H1 (cell line): ENCODE data around the gene TPD52L2. TPM values are rescaled to one million over a fixed set of nuclear protein-coding genes. Genes with fewer than 3 reads are reported as not detected.

Source experiments
- CTCF ChIA-PET: fragments of 300-600 bp; sonication (Branson Sonifier 250); formaldehyde crosslinking; loops from one replicate; lab custom pipeline; 2021; ENCODE audit not compliant: partially characterized antibody; lab: Charles Lee
- POLR2A ChIA-PET: fragments of 300-600 bp; sonication (Branson Sonifier 250); formaldehyde crosslinking; loops from one replicate; lab custom pipeline; 2021; ENCODE audit warnings: inconsistent platforms; ENCODE audit not compliant: partially characterized antibody; lab: Charles Lee
- DNase-seq, 2 experiments: peaks; one replicate each; pipeline versions ENCODE4 v3.0.0 to v3.0.0-alpha.2; 2010 to 2022; ENCODE audit warnings: low spot score in 2 of 2, low read depth in 1 of 2, mixed read lengths in 1 of 2
- FAIRE-seq: peaks from 2 replicates; lab custom pipeline; 2011; peaks lifted over from hg19 to GRCh38; lab: Jason Lieb, UNC
- H2AFZ ChIP-seq: 2 replicates; pipeline ENCODE4 v1.8.1; 2012; ENCODE audit warnings: low read length, inconsistent platforms
- H2AK5ac ChIP-seq: 2 replicates; pipeline ENCODE4 v1.6.1; 2013; ENCODE audit warnings: low read depth, low read length
- H2BK120ac ChIP-seq: replicated peaks from 2 replicates; pipeline ENCODE3; 2013; ENCODE audit warnings: low read depth, low read length, inconsistent platforms
- H2BK12ac ChIP-seq: 2 replicates; pipeline ENCODE4 v1.6.1; 2013; ENCODE audit warnings: low read depth, low read length
- H2BK15ac ChIP-seq: 2 replicates; pipeline ENCODE4 v1.6.1; 2013; ENCODE audit warnings: low read length
- H2BK20ac ChIP-seq: 2 replicates; pipeline ENCODE4 v1.6.1; 2013; ENCODE audit warnings: low read length
- H2BK5ac ChIP-seq: 2 replicates; pipeline ENCODE4 v1.6.1; 2013; ENCODE audit warnings: low read depth, low read length
- H3K14ac ChIP-seq: 2 replicates; pipeline ENCODE4 v1.6.1; 2013; ENCODE audit warnings: inconsistent platforms; ENCODE audit not compliant: insufficient read length
- H3K18ac ChIP-seq: 2 replicates; pipeline ENCODE4 v1.6.1; 2013; ENCODE audit warnings: low read length; ENCODE audit errors: extremely low read depth
- H3K23ac ChIP-seq: 2 replicates; pipeline ENCODE4 v1.6.1; 2013; ENCODE audit warnings: inconsistent platforms; ENCODE audit not compliant: insufficient read length
- H3K23me2 ChIP-seq: 2 replicates; pipeline ENCODE4 v1.6.1; 2013; ENCODE audit warnings: low read depth, low read length
- H3K27ac ChIP-seq: 2 replicates; pipeline ENCODE4 v1.6.1; 2011; ENCODE audit warnings: low read depth, low read length, inconsistent platforms
- H3K27me3 ChIP-seq, 4 experiments: replicated peaks in 1 of 4; 1 replicate in 1 of 4; 2 replicates in 3 of 4; pipeline versions ENCODE4 v1.6.1 to v1.8.1; 2011 to 2013; ENCODE audit warnings: low read length in 3 of 4, mild to moderate bottlenecking in 3 of 4, inconsistent platforms in 2 of 4, mixed read lengths in 2 of 4, moderate library complexity in 1 of 4; ENCODE audit not compliant: control insufficient read depth in 3 of 4, insufficient read depth in 3 of 4; ENCODE audit errors: extremely low read depth in 1 of 4
- H3K36me3 ChIP-seq, 4 experiments: 2 replicates each; pipeline versions ENCODE4 v1.6.1 to v1.8.1; 2011 to 2013; ENCODE audit warnings: mild to moderate bottlenecking in 4 of 4, low read length in 3 of 4, moderate library complexity in 2 of 4, control low read depth in 1 of 4, inconsistent platforms in 1 of 4; ENCODE audit not compliant: insufficient read depth in 4 of 4, control insufficient read depth in 2 of 4
- H3K4ac ChIP-seq: replicated peaks from 2 replicates; pipeline ENCODE3; 2013; ENCODE audit warnings: low read length, low read depth, mixed read lengths, inconsistent platforms; ENCODE audit not compliant: insufficient read length
- H3K4me1 ChIP-seq, 4 experiments: replicated peaks in 1 of 4; 1 replicate in 1 of 4; 2 replicates in 3 of 4; pipeline versions ENCODE4 v1.6.1 to v1.8.1; 2011 to 2013; ENCODE audit warnings: low read length in 3 of 4, inconsistent platforms in 2 of 4, mixed read lengths in 1 of 4; ENCODE audit not compliant: insufficient read depth in 4 of 4, control insufficient read depth in 3 of 4
- H3K4me2 ChIP-seq, 2 experiments: 2 replicates each; pipeline versions ENCODE4 v1.6.1 to v1.8.1; 2011 to 2013; ENCODE audit warnings: low read depth in 2 of 2, low read length in 2 of 2, control low read depth in 1 of 2, inconsistent platforms in 1 of 2, mild to moderate bottlenecking in 1 of 2; ENCODE audit not compliant: insufficient read depth in 1 of 2
- H3K4me3 ChIP-seq, 4 experiments: fragments of 200-600, 300-600 bp in 1 of 4; sonication (generic), shearing (Covaris generic), sonication (Bioruptor Twin) in 1 of 4; 2 replicates each; pipeline versions ENCODE4 v1.5.1 to v1.8.1; 2011 to 2016; ENCODE audit warnings: low read length in 4 of 4, low read depth in 3 of 4, control low read depth in 2 of 4, inconsistent platforms in 2 of 4, mild to moderate bottlenecking in 2 of 4, mixed read lengths in 1 of 4, moderate library complexity in 1 of 4; ENCODE audit not compliant: insufficient read depth in 2 of 4; ENCODE audit errors: extremely low read depth in 1 of 4
- H3K56ac ChIP-seq: replicated peaks from 2 replicates; pipeline ENCODE3; 2013; ENCODE audit warnings: low read depth, mild to moderate bottlenecking, mixed read lengths, low read length, inconsistent platforms; ENCODE audit not compliant: insufficient read length
- H3K79me1 ChIP-seq: 2 replicates; pipeline ENCODE4 v1.6.1; 2013; ENCODE audit warnings: low read depth, low read length, control low read depth
- H3K79me2 ChIP-seq, 2 experiments: 2 replicates each; pipeline versions ENCODE4 v1.6.1 to v1.8.1; 2012 to 2013; ENCODE audit warnings: low read length in 2 of 2, mild to moderate bottlenecking in 2 of 2, inconsistent platforms in 1 of 2; ENCODE audit not compliant: insufficient read depth in 2 of 2, control insufficient read depth in 1 of 2
- H3K9ac ChIP-seq, 4 experiments: replicated peaks in 1 of 4; 1 replicate in 1 of 4; 2 replicates in 3 of 4; pipeline versions ENCODE4 v1.6.1 to v1.8.1; 2011 to 2013; ENCODE audit warnings: low read depth in 3 of 4, low read length in 3 of 4, control low read depth in 2 of 4, mild to moderate bottlenecking in 2 of 4, moderate library complexity in 2 of 4, inconsistent platforms in 1 of 4; ENCODE audit errors: extremely low read depth in 1 of 4
- H3K9me3 ChIP-seq, 2 experiments: 2 replicates each; pipeline versions ENCODE4 v1.6.1 to v1.8.1; 2012 to 2013; ENCODE audit warnings: mild to moderate bottlenecking in 2 of 2, moderate library complexity in 2 of 2, control low read depth in 1 of 2, inconsistent platforms in 1 of 2, low read depth in 1 of 2, low read length in 1 of 2, mixed read lengths in 1 of 2; ENCODE audit not compliant: insufficient read depth in 2 of 2
- H4K20me1 ChIP-seq, 2 experiments: replicated peaks in 1 of 2; 2 replicates each; pipeline versions ENCODE3 to v1.8.1; 2011 to 2013; ENCODE audit warnings: inconsistent platforms in 2 of 2, low read length in 2 of 2, mild to moderate bottlenecking in 1 of 2; ENCODE audit not compliant: insufficient read depth in 2 of 2, control insufficient read depth in 1 of 2
- H4K5ac ChIP-seq: 2 replicates; pipeline ENCODE4 v1.6.1; 2013; ENCODE audit warnings: low read length, low read depth, mixed read lengths, inconsistent platforms; ENCODE audit not compliant: insufficient read length
- H4K8ac ChIP-seq: 2 replicates; pipeline ENCODE4 v1.8.0; 2013; ENCODE audit warnings: mild to moderate bottlenecking, moderate library complexity, low read length, inconsistent platforms; ENCODE audit not compliant: insufficient read depth; ENCODE audit errors: extremely low read depth
- H4K91ac ChIP-seq: replicated peaks from 2 replicates; pipeline ENCODE3; 2013; ENCODE audit warnings: low read length, mixed read lengths, inconsistent platforms; ENCODE audit not compliant: insufficient read length
- CHD1 ChIP-seq: IDR thresholded peaks from 2 replicates; pipeline ENCODE4 v1.6.1; 2012; ENCODE audit warnings: low read depth, low read length, improper control_type of control experiment
- TAF1 ChIP-seq: IDR thresholded peaks from 2 replicates; pipeline ENCODE4 v1.6.1; 2011; ENCODE audit warnings: mild to moderate bottlenecking, low read depth, low read length
- WGBS, 2 experiments: shearing (Covaris generic) in 1 of 2; methylation state at CpG; one replicate each; pipeline versions ENCODE4 v1.1.6 to v1.1.7; 2013 to 2015; ENCODE audit warnings: low lambda C conversion rate in 2 of 2, mixed read lengths in 2 of 2, inconsistent platforms in 1 of 2, low coverage in 1 of 2, missing lambda C conversion rate in 1 of 2; ENCODE audit not compliant: insufficient replicate concordance in 2 of 2, insufficient coverage in 1 of 2, insufficient read length in 1 of 2; ENCODE audit errors: extremely low coverage in 1 of 2, missing lambda C conversion rate in 1 of 2; 5-methylcytosine and 5-hydroxymethylcytosine counted together
- polyA plus RNA-seq, 7 experiments: library from polyadenylated mRNA; depleted of rRNA in 3 of 7; stranded (reverse) in 5 of 7; unstranded in 2 of 7; fragments of >200 nt in 5 of 7; fragments of 200-250 nt in 2 of 7; gene quantifications; 1 replicate in 5 of 7; 2 replicates in 1 of 7; 4 replicates in 1 of 7; pipeline versions ENCODE4 v1.2.1 to v1.2.3, GENCODE V29; 2011 to 2013; ENCODE audit warnings: missing spikeins in 2 of 7, mixed read lengths in 2 of 7
- total RNA-seq: library from RNA; stranded (reverse); fragmentation: NEBNext Ultra II Directional; extraction: Animal tissue kit (Norgen Biotek cat#: 25700); gene quantifications from 2 replicates; pipeline ENCODE4 v1.2.1, GENCODE V29; 2021

TPD52L2 gene
- total and polyA plus RNA-seq, 2 of the 8 experiments (the other 6 are each of a cell fraction or from before 2014, with no cell fraction given) = 77.1 to 80.2 TPM

DNA sequence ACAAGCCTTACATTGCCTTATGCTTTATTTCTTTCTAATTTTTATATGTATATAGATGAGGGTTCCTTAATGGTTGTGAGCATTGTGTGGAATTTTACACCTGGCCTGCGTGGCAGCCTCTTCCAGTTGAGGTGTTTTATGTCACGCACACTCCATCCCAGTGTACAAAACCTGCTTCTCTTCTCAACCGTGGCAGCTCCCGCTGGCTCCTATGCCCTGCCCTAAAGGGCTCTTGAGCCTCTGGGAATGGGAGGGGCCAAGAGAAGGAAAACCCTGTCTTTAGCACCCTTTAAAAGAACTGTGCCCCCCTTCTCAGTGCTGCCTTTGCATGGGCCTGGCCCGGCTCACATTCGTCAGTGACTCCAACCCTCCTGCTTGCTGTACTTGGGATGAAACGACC lies 25.5 kb downstream of the TPD52L2 start:
- Histone ChIP-seq H3K36me3 (peaks cover 6 to 22% (median 12%) of the 10 kb centered on the region in 4 experiments), H4K20me1 (peaks cover 7 to 9% of the 10 kb centered on the region in 2 experiments), H3K79me2 (peaks cover 0 to 1% of the 10 kb centered on the region in 2 experiments; a peak in 2 of 4 replicates), H4K8ac (no peak overlapping the region), H3K23ac (no peak overlapping the region), H3K4me1 (peaks cover 0 to 2% (median 0%) of the 10 kb centered on the region in 4 experiments; a peak in 1 of 7 replicates), H3K56ac (no peak overlapping the region), H2BK5ac (no peak overlapping the region), H3K18ac (no peak overlapping the region), H2BK15ac (no peak overlapping the region), H2BK12ac (no peak overlapping the region), H3K9ac (no peak overlapping the region), H3K4me2 (no peak overlapping the region), H2BK120ac (no peak overlapping the region), H3K9me3 (no peaks in the 10 kb centered on the region), H3K4ac (no peak overlapping the region), H4K5ac (no peak overlapping the region)
- DNase-seq (no peak), FAIRE-seq (no peak)
- WGBS, 2 experiments = 91% methylated on average over 7 of the region's 7 CpGs; no CpG with 5 or more reads in 1 of the 2 experiments
- no peak for TF ChIP-seq TAF1
- TF ChIP-seq CHD1 = no peak
- TF ChIP-seq, all 59 proteins: peak for 0
- Histone ChIP-seq H2AFZ (no peak overlapping the region), H3K27me3 (no peaks in the 10 kb centered on the region), H3K14ac (no peak overlapping the region), H2BK20ac (no peak overlapping the region), H3K4me3 (no peak overlapping the region), H4K91ac (no peak overlapping the region), H3K23me2 (peaks cover under 1% of the 10 kb centered on the region; the same call in 1 of the 2 replicates), H2AK5ac (no peak overlapping the region), H3K79me1 (peaks cover 7% of the 10 kb centered on the region), H3K27ac (no peak overlapping the region)
- ChIA-PET CTCF (interaction anchor here (0.7 to 2.2 kb wide), 12 partner anchors 8 to 548 kb away, joined by 3 to 6 read pairs (median 3); partner anchors contain the start of gene PRPF6), POLR2A (interaction anchor here (0.8 to 1.3 kb wide), 5 partner anchors 12 to 26 kb away, joined by 3 to 7 read pairs (median 3); partner anchors contain the start of gene TPD52L2)
